Right lobe of liver (tissue), 6 donors: ENCODE data around the gene EFNA5. TPM values are rescaled to one million over a fixed set of nuclear protein-coding genes. Genes with fewer than 3 reads are reported as not detected.

Experiments
- ATAC-seq, 4 donors: fragments of 200-7000 bp; cut with Tn5 transposase; one replicate each; pipeline ENCODE4 v1.9.1; 2020; ENCODE audit warnings: mild to moderate bottlenecking in 4 of 4, moderate library complexity in 4 of 4
- DNase-seq, 3 donors: peaks; one replicate each; pipeline ENCODE4 v3.0.0-alpha.2; 2020
- H3K27ac ChIP-seq, 3 donors: fragments of 200-600 bp; one replicate each; pipeline ENCODE4 v1.8.0; 2022
- H3K27me3 ChIP-seq, 2 donors: fragments of 200-600 bp; one replicate each; pipeline ENCODE4 v1.8.0; 2022
- H3K36me3 ChIP-seq, 4 donors: fragments of 200-600 bp; sonication (generic) in 1 of 4; one replicate each; pipeline versions ENCODE4 v1.5.1 to v1.8.0; 2017 to 2022; ENCODE audit warnings: control low read depth in 1 of 4
- H3K4me1 ChIP-seq, 4 donors: fragments of 200-600 bp; sonication (generic) in 1 of 4; one replicate each; pipeline versions ENCODE4 v1.5.1 to v1.8.0; 2017 to 2022; ENCODE audit warnings: control low read depth in 1 of 4
- H3K4me3 ChIP-seq, 3 donors: fragments of 200-600 bp; one replicate each; pipeline ENCODE4 v1.8.0; 2022
- H3K9me3 ChIP-seq, 4 donors: fragments of 200-600 bp; sonication (generic) in 1 of 4; one replicate each; pipeline versions ENCODE4 v1.5.1 to v1.8.0; 2017 to 2022; ENCODE audit warnings: control low read depth in 1 of 4
- POLR2A ChIP-seq: fragments of 450-650 bp; IDR thresholded peaks from one replicate; pipeline ENCODE4 v1.6.1; 2017; ENCODE audit warnings: antibody characterized with exemption, mild to moderate bottlenecking
- WGBS: methylation state at CpG from one replicate; pipeline ENCODE4 v1.1.6; 2018; ENCODE audit warnings: low coverage, low lambda C conversion rate; ENCODE audit not compliant: insufficient coverage; ENCODE audit errors: missing lambda C conversion rate; 5-methylcytosine and 5-hydroxymethylcytosine counted together
- intact Hi-C, 2 donors: fragments of 100-400 bp; cut with DNase I; formaldehyde crosslinking; loops; one replicate each; pipeline versions ENCODE4 v1.11.2 to v1.14.1; 2022
- total RNA-seq, 6 experiments: library from RNA; depleted of rRNA in 2 of 6; stranded (reverse); fragments of >200 nt in 2 of 6; fragmentation: NEBNext Ultra II Directional in 3 of 6; extraction: Animal tissue kit (Norgen Biotek cat#: 25700) in 3 of 6; gene quantifications; one replicate each; pipeline versions ENCODE4 v1.1.0 to v1.2.4, GENCODE V29; 2016 to 2023
- TF ChIP-seq, protein P1 (sequence below), 4 donors: fragments of 200-600 bp in 3 of 4; fragments of 450-650 bp in 1 of 4; IDR thresholded peaks; one replicate each; pipeline versions ENCODE4 v1.5.1 to v1.8.0; 2016 to 2022; ENCODE audit warnings: antibody characterized with exemption in 4 of 4, mild to moderate bottlenecking in 2 of 4
- donor health status: DM: no; HTN: yes; CAD: no.
- donor health status: DM: no; HTN: no; CAD: no.
- donor health status: DM: no; HTN: no; CAD: no.
- donor health status: DM: no; HTN: yes; CAD: no.
- donor health status: DM: no; HTN: yes; CAD: no.

The EFNA5 gene
- total RNA-seq, 6 experiments from 2014 or later: 0.18 to 11.7 (median 1.4) TPM

GRCh38 chr5:107616213-107616612, 54.5 kb downstream of the EFNA5 start:
- H3K4me3 ChIP-seq: no peak overlapping the region
- intact Hi-C loops: no loop called here
- whole genome bisulfite sequencing: 55% methylated on average over 4 of the region's 4 CpGs
- TF ChIP-seq, protein P1, sequence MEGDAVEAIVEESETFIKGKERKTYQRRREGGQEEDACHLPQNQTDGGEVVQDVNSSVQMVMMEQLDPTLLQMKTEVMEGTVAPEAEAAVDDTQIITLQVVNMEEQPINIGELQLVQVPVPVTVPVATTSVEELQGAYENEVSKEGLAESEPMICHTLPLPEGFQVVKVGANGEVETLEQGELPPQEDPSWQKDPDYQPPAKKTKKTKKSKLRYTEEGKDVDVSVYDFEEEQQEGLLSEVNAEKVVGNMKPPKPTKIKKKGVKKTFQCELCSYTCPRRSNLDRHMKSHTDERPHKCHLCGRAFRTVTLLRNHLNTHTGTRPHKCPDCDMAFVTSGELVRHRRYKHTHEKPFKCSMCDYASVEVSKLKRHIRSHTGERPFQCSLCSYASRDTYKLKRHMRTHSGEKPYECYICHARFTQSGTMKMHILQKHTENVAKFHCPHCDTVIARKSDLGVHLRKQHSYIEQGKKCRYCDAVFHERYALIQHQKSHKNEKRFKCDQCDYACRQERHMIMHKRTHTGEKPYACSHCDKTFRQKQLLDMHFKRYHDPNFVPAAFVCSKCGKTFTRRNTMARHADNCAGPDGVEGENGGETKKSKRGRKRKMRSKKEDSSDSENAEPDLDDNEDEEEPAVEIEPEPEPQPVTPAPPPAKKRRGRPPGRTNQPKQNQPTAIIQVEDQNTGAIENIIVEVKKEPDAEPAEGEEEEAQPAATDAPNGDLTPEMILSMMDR (IDR thresholded peaks at IDR 0.05): no peak
- TF ChIP-seq POLR2A: no peak
- ATAC-seq: no peak
- H3K4me1 ChIP-seq: no peaks in the 10 kb centered on the region
- no peak overlapping the region for H3K27ac ChIP-seq
- H3K36me3 ChIP-seq: no peaks in the 10 kb centered on the region
- no peak for DNase-seq
- H3K9me3 ChIP-seq: no peaks in the 10 kb centered on the region
- H3K27me3 ChIP-seq: no peaks in the 10 kb centered on the region

- Histone ChIP-seq H3K9me3 (no peaks in the 10 kb centered on the region), H3K4me3 (no peak overlapping the region), H3K27me3 (no peaks in the 10 kb centered on the region), H3K4me1 (no peaks in the 10 kb centered on the region), H3K27ac (no peak overlapping the region), H3K36me3 (no peaks in the 10 kb centered on the region)
- ATAC-seq (no peak), DNase-seq (no peak)
- intact Hi-C loops: no loop called here
- 56% methylated on average over 7 of the region's 7 CpGs for WGBS
- TF ChIP-seq, protein P1 (IDR thresholded peaks at IDR 0.05): no peak
Measured at GRCh38 chr5:107615299-107615817, 55.4 kb downstream of the EFNA5 start.

DNA sequence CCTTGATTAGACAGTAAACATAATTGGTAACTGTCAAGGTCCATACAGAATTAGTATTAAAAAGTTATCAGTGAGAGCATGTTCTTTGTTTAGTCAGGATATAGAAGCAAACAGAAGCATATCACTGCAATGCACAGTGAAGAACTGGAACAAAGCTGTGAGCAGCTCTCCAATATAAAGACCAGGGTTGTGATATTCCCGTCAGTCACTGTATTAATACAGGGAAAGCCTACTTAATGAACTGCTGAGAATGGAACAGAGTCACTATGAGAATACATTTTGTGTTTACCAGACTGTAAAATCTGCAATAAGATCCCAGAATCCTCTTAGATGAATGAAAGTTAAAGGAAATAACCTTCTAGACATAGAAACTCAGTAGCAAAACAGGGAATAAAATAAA, 58.2 kb downstream of the EFNA5 start:
- H3K27ac ChIP-seq: no peak overlapping the region
- H3K36me3 ChIP-seq: no peaks in the 10 kb centered on the region
- no peaks in the 10 kb centered on the region for H3K9me3 ChIP-seq
- intact Hi-C loops: no loop called here
- no peaks in the 10 kb centered on the region for H3K4me1 ChIP-seq
- WGBS: 67% methylated on average over 1 of the region's 1 CpG
- DNase-seq (no peak), ATAC-seq (no peak)
- no peak overlapping the region for H3K4me3 ChIP-seq
- TF ChIP-seq, protein P1 (IDR thresholded peaks at IDR 0.05): no peak
- no peak for TF ChIP-seq POLR2A
- no peaks in the 10 kb centered on the region for H3K27me3 ChIP-seq

DNA sequence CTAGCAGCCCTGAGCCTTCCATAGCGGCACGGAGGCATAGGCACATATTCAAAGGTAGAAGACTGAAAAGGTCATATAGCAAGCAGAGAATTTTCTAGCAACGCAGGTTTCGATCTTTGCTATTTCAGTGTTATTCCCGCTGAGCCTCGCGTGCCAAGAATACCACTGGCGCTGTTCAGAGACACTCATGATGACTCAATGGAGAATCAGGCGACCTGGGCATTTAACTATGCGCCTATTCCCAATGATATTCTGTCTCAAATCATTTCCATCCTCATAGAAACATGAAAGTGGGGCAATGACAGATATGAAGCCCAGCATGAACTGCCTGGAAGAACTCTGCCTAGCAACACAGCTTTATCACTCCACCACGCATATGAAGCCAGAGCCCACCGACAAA, 59.9 kb downstream of the EFNA5 start:
- intact Hi-C loops: no loop called here
- Histone ChIP-seq H3K4me1 (no peaks in the 10 kb centered on the region), H3K27ac (no peak overlapping the region), H3K27me3 (no peaks in the 10 kb centered on the region), H3K36me3 (no peaks in the 10 kb centered on the region), H3K9me3 (no peaks in the 10 kb centered on the region), H3K4me3 (no peak overlapping the region)
- TF ChIP-seq POLR2A: no peak
- TF ChIP-seq, protein P1 (IDR thresholded peaks at IDR 0.05): no peak
- 87% methylated on average over 12 of the region's 12 CpGs for WGBS
- ATAC-seq (no peak), DNase-seq (no peak)
